ENCODE measurements around the gene OPTC. TPM values are rescaled to one million over a fixed set of nuclear protein-coding genes. Genes with fewer than 3 reads are reported as not detected.

OPTC gene
- total RNA-seq, 3 donors from 2014 or later (not counting 1 experiment from before 2014, with no cell fraction given): not detected

DNA sequence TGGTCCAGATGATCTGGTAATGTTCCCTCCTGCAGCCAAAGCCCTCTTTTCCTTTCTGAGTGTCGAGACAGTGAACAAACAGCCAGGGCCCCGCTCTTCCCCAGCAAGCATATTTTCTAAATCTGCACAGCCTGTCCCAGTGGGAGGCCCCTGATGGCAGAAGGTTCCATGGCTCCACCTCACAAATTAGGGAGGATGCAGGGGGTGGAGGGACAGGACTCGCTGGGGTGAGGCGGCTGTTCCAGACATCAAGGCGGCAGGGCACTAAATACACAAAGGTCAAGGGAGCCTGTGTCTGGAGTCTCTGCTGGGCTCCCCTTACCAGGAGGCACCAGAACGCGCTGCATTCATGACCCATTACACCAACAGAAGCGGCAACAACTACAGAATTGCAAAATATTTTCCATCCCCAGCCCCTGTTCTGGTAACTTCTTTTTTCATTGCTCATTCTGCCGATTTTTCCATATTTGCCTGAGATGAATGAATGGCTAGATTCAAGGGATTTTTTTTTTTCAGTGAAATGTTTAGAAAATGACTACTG, 45.4 kb upstream of the OPTC start:
- H3K36me3 ChIP-seq (ENCODE audit: control insufficient read depth, insufficient read depth, low read length): no peaks in the 10 kb centered on the region
- no peak for ATAC-seq
- Mint-ChIP-seq H3K27ac (no peak overlapping the region), H3K4me1 (no peaks in the 10 kb centered on the region), H3K9me3 (peaks cover 2% of the 10 kb centered on the region in 2 donors), H3K36me3 (no peaks in the 10 kb centered on the region), H3K4me3 (no peak overlapping the region), H3K27me3 (ENCODE audit: low read depth in 2 of 2) (peaks cover 11 to 50% of the 10 kb centered on the region in 2 donors)
- no peak for DNase-seq
- no peaks in the 10 kb centered on the region for H3K4me1 ChIP-seq (ENCODE audit: control insufficient read depth, insufficient read depth, low read length)
- TF ChIP-seq, protein P1, sequence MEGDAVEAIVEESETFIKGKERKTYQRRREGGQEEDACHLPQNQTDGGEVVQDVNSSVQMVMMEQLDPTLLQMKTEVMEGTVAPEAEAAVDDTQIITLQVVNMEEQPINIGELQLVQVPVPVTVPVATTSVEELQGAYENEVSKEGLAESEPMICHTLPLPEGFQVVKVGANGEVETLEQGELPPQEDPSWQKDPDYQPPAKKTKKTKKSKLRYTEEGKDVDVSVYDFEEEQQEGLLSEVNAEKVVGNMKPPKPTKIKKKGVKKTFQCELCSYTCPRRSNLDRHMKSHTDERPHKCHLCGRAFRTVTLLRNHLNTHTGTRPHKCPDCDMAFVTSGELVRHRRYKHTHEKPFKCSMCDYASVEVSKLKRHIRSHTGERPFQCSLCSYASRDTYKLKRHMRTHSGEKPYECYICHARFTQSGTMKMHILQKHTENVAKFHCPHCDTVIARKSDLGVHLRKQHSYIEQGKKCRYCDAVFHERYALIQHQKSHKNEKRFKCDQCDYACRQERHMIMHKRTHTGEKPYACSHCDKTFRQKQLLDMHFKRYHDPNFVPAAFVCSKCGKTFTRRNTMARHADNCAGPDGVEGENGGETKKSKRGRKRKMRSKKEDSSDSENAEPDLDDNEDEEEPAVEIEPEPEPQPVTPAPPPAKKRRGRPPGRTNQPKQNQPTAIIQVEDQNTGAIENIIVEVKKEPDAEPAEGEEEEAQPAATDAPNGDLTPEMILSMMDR (IDR thresholded peaks at IDR 0.05): no peak
- 89% methylated on average over 7 of the region's 9 CpGs for WGBS (ENCODE audit: insufficient coverage)
- no peak overlapping the region for H3K4me3 ChIP-seq (ENCODE audit: low read length)
- no peaks in the 10 kb centered on the region for H3K9me3 ChIP-seq (ENCODE audit: control insufficient read depth, insufficient read depth, low read length)
- intact Hi-C loops (cut with micrococcal nuclease): no loop called here
- H3K27me3 ChIP-seq (ENCODE audit: control insufficient read depth, insufficient read depth, low read length): no peaks in the 10 kb centered on the region
- no peak overlapping the region for H3K27ac ChIP-seq (ENCODE audit: low read length)

DNA sequence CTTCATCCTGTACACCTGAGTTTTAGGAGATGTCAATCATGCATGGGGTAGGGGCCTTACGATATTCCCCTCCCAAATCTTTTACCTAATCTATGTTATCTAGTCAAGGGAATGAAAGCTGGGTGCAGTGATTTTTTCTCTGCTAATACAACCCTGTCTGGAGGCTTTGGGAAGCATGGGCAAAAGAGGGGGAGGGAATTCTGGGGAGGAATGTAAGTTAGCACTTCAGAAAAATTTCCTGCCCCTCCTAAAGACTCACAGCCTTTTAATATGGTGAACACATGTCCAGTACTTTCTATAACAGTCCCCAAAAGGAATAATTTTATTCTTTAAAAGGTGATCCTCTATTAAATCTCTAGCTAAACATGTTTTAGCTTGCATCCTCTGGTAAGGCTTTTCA, 44.0 kb upstream of the OPTC start:
- no peaks in the 10 kb centered on the region for H3K4me1 Mint-ChIP-seq
- Histone ChIP-seq H3K4me1 (ENCODE audit: control insufficient read depth, insufficient read depth, low read length) (no peaks in the 10 kb centered on the region), H3K27me3 (ENCODE audit: control insufficient read depth, insufficient read depth, low read length) (peaks cover 3% of the 10 kb centered on the region), H3K36me3 (ENCODE audit: control insufficient read depth, insufficient read depth, low read length) (no peaks in the 10 kb centered on the region), H3K27ac (ENCODE audit: low read length) (no peak overlapping the region), H3K4me3 (ENCODE audit: low read length) (no peak overlapping the region), H3K9me3 (ENCODE audit: control insufficient read depth, insufficient read depth, low read length) (no peaks in the 10 kb centered on the region)
- no CpG with 5 or more reads among the region's 1 CpG for WGBS (ENCODE audit: insufficient coverage)
- peaks cover under 1 to 1% of the 10 kb centered on the region in 2 donors for H3K9me3 Mint-ChIP-seq
- no peaks in the 10 kb centered on the region for H3K36me3 Mint-ChIP-seq
- DNase-seq (no peak), ATAC-seq (no peak)
- TF ChIP-seq, protein P1 (IDR thresholded peaks at IDR 0.05): no peak
- intact Hi-C loops (cut with micrococcal nuclease): no loop called here
- peaks cover 11 to 45% of the 10 kb centered on the region in 2 donors for H3K27me3 Mint-ChIP-seq (ENCODE audit: low read depth in 2 of 2)
- no peak overlapping the region for H3K4me3 Mint-ChIP-seq
- no peak overlapping the region for H3K27ac Mint-ChIP-seq

DNA sequence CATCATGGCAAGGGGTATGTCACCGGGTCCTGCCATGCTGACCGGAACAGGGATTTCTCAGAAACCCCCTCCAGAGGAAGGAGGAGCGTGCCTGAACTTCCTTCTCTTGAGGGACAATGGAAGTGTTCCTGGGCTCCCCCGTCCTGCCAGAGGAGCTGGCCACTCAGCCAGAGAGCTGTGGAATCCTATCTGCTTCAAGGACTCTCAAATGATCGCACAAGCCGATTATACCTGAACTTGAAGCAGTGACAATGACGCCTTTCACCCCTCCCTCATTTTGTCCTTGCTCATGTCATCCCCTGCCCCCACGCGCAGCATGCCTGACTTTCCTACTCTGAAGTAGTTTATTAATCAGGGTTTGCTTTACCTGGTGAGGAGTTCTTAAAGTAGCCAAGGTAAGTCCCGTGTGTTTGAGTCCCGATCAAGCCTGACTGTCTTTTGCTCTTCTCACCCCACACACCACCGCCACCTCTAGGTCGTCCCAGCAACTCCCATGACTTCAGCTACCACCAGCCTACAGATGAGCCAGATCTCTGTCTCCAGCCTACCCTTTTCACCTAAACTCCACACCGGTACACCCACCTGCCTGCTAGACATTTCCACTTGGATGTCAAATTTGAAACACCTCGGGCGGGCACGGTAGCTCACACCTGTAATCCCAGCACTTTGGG, 43.3 kb upstream of the OPTC start:
- H3K36me3 Mint-ChIP-seq: no peaks in the 10 kb centered on the region
- TF ChIP-seq, protein P1 (IDR thresholded peaks at IDR 0.05): no peak
- Histone ChIP-seq H3K4me1 (ENCODE audit: control insufficient read depth, insufficient read depth, low read length) (no peaks in the 10 kb centered on the region), H3K4me3 (ENCODE audit: low read length) (no peak overlapping the region), H3K27me3 (ENCODE audit: control insufficient read depth, insufficient read depth, low read length) (peaks cover 3% of the 10 kb centered on the region), H3K27ac (ENCODE audit: low read length) (no peak overlapping the region), H3K36me3 (ENCODE audit: control insufficient read depth, insufficient read depth, low read length) (no peaks in the 10 kb centered on the region), H3K9me3 (ENCODE audit: control insufficient read depth, insufficient read depth, low read length) (no peaks in the 10 kb centered on the region)
- no peak overlapping the region for H3K27ac Mint-ChIP-seq
- no peaks in the 10 kb centered on the region for H3K4me1 Mint-ChIP-seq
- ATAC-seq (no peak), DNase-seq (no peak)
- 86% methylated on average over 16 of the region's 17 CpGs for WGBS (ENCODE audit: insufficient coverage)
- intact Hi-C loops (cut with micrococcal nuclease): no loop called here
- H3K4me3 Mint-ChIP-seq: no peak overlapping the region
- H3K27me3 Mint-ChIP-seq (ENCODE audit: low read depth in 2 of 2): peaks cover 11 to 43% of the 10 kb centered on the region in 2 donors
- no peaks in the 10 kb centered on the region for H3K9me3 Mint-ChIP-seq
